ENCODE measurements around the gene KIR3DL1.

The KIR3DL1 gene

GRCh38 chr19:54877471-54877870 is 61.2 kb downstream of the KIR3DL1 start:
- no peak overlapping the region for H3K4me3 ChIP-seq (replicated peaks; ENCODE audit: low read depth, low read length)
- TF ChIP-seq CTCF (IDR thresholded peaks at IDR 0.05; ENCODE audit: low read length, missing control alignments): no peak
- DNase-seq (ENCODE audit: low read depth): no peak

Data from fibroblast of pulmonary artery (primary cell).